HEK293T (cell line): Measurements from ENCODE around the gene COA8.

Experiments
- ELF4 ChIP-seq: fragments of 450-650 bp; IDR thresholded peaks from 2 replicates; pipeline ENCODE4 v1.6.1; 2017; ENCODE audit warnings: antibody characterized with exemption
- NFRKB ChIP-seq: fragments of 450-650 bp; IDR thresholded peaks from 2 replicates; pipeline ENCODE4 v1.6.1; 2016; ENCODE audit warnings: mild to moderate bottlenecking, moderate library complexity
- TARDBP ChIP-seq: fragments of 450-650 bp; IDR thresholded peaks from 2 replicates; pipeline ENCODE4 v1.6.1; 2016

DNA sequence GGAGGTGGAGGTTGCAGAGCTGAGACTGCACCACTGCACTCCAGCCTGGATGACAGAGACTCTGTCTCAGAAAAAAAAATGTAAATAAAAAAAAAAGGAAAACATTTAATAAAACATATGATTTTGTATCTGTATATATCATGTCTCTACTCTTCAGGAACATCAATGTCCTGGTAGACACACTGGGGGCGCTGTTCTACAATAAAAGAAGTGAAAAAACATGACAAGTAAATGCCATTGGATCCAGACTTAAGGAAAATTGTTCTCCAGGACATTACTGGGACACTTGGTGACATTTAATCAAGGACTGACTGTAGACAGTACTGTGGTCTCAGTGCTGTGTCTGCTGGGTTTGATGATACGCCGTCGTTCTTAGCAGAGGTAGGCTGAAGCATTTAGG lies 50.8 kb downstream of the COA8 start:
- TF ChIP-seq TARDBP = no peak
- TF ChIP-seq ELF4 = no peak
- no peak for TF ChIP-seq NFRKB
